Fibroblast of the aortic adventitia (primary cell): ENCODE measurements around the gene PACRG. TPM values are rescaled to one million over a fixed set of nuclear protein-coding genes. Genes with fewer than 3 reads are reported as not detected.
A peak's percentile ranks its signal among the peaks of the same experiment; 100 is the strongest.

Source experiments
- DNase-seq: peaks from one replicate; pipeline ENCODE4 v3.0.0-alpha.2; 2010; ENCODE audit warnings: low read depth
- H3K4me3 ChIP-seq: 2 replicates; pipeline ENCODE4 v1.5.1; 2011; ENCODE audit warnings: low read depth, mild to moderate bottlenecking, control low read depth, low read length, moderate library complexity
- CTCF ChIP-seq: IDR thresholded peaks from 2 replicates; pipeline ENCODE4 v1.5.1; 2011; ENCODE audit warnings: mild to moderate bottlenecking, low read length, control low read depth, inconsistent platforms; ENCODE audit not compliant: insufficient read depth
- total RNA-seq: library from RNA; depleted of rRNA; stranded (reverse); fragments of >200 nt; gene quantifications from 2 replicates; pipeline ENCODE4 v1.2.3, GENCODE V29; 2012; ENCODE audit warnings: low replicate concordance

The PACRG gene
- total RNA-seq, 1 donor: 0.63 TPM

GRCh38 chr6:162964488-162965140 lies 236.8 kb downstream of the PACRG start:
- H3K4me3 ChIP-seq: no peak overlapping the region
- DNase-seq: peak; percentile 100
- TF ChIP-seq CTCF: no peak

- TF ChIP-seq CTCF: no peak
- H3K4me3 ChIP-seq: no peak overlapping the region
- DNase-seq: no peak
These were observed 237.6 kb downstream of the PACRG start for GRCh38 chr6:162965366-162965765.

GRCh38 chr6:162970246-162970645 lies 242.5 kb downstream of the PACRG start:
- no peak for TF ChIP-seq CTCF
- DNase-seq: no peak
- no peak overlapping the region for H3K4me3 ChIP-seq

GRCh38 chr6:162971356-162971755 lies 243.6 kb downstream of the PACRG start:
- no peak for DNase-seq
- TF ChIP-seq CTCF: no peak
- no peak overlapping the region for H3K4me3 ChIP-seq

GRCh38 chr6:162973151-162973872 lies 245.5 kb downstream of the PACRG start:
- TF ChIP-seq CTCF: no peak
- no peak overlapping the region for H3K4me3 ChIP-seq
- DNase-seq: no peak

GRCh38 chr6:162973980-162974379 lies 246.2 kb downstream of the PACRG start:
- TF ChIP-seq CTCF: no peak
- no peak for DNase-seq
- no peak overlapping the region for H3K4me3 ChIP-seq

GRCh38 chr6:162974685-162975084 lies 246.9 kb downstream of the PACRG start:
- peak; percentile 31 for DNase-seq
- no peak for TF ChIP-seq CTCF
- H3K4me3 ChIP-seq: no peak overlapping the region
